CD4-positive, alpha-beta T cell treated with Interleukin-15 for 4 hours (primary cell): ENCODE measurements around the gene IP6K3.

Experiments used
- DNase-seq: peaks from one replicate; pipeline ENCODE4 v3.0.0-alpha.2; 2020; ENCODE audit warnings: low spot score

The IP6K3 gene

DNA sequence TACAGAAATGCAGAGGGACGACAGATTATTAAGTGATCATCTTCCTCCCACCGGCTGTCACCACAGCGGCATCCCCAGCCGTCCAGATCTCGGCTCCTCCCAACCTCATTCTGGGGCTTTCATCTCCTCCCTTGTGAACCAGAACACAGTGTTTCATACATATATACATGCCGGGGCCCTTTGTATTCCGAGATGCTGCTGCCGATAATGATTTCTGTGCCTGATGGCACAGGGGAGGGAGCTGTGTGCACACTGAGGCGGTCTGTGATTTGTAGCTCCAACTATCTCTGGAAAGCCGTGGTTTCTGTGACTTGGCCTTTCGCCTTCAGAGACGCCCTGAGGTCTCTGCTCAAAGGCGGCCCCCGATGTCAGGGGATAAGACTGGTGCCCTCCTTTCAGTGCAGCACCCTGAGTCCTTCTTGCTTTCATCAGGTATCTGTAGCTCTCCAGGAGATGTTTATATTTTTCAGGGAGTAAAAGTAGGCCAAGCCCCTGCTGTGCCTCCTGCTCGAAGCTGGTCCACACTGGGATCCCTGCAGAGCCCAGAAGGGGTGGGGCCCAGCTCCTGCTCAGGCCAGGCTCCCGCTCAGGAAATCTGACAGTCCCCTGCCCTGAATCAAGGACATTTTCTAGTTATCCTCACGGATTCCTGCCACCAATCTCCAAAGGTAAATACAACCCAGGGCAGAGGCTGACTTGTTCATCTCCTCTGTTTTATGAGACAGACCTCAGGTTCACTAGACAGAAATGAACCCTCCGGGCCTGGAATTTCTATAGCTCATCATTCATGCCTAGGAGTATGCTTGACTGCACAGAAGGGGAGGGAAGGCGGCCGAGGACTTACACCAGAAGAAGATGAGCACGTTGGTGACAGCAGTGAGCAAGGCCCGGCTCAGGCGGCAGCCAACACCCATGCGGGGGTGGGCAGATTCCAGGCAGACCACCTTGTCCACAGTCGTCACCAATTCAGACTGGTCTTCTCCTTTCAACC lies 31.0 kb upstream of the IP6K3 start:
- DNase-seq, result no peak

DNA sequence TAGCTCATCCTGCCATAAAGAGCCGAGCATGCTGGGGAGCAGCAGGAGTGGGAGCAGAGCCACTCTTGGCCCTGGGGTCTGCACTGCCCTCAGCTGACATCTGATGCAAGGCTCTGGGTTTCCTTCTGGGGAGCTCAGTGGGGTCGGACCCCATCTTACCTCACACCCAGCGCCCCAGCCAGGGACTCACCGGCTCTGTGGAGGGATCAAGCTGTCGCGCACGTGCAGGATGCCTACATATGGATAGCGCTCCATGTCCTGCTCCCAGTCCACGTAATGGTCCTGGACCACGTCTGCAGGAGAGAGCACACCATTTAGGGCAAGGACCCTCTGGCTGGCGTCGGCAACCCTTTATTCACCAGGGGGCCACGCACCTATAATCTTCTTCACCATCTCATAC lies 30.1 kb upstream of the IP6K3 start:
- DNase-seq, result no peak

DNA sequence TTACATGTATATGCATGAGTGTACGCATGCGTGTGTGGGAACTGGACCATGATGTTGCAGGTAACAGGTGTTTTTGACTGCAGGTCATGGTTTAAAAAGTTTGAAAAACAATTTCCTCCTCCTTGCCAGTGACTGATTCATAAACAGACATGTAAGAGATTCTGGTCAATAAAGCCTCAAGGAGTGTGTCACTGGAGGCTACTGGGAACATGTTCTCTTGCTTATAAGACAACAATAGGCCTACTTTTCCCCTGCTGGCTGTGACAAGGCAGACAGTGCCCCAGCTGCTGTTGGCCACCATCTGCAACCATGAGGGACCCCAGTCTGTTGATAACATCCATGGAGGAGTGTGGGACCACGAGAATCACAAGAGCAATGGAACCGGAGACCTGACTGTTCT lies 29.5 kb upstream of the IP6K3 start:
- no peak for DNase-seq

DNA sequence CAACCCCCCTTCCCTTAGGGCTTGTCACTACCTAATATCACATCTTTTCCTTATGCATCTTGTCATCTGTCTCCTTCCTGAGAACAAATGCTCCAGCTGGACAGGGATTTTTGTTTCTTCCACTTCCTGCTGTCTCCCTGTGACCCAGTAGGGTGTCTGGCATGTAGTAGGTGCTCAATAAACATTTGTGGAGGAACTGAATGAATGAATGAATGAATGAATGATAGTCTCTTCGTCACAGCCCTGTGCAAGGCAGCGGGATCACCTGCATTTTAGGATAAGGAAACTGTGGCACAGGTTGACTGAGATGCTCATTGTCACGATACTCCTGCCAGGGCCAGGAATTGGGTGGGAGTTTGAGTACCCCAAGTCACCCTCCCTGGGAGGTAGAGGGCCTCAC lies 28.1 kb upstream of the IP6K3 start:
- DNase-seq, result no peak

DNA sequence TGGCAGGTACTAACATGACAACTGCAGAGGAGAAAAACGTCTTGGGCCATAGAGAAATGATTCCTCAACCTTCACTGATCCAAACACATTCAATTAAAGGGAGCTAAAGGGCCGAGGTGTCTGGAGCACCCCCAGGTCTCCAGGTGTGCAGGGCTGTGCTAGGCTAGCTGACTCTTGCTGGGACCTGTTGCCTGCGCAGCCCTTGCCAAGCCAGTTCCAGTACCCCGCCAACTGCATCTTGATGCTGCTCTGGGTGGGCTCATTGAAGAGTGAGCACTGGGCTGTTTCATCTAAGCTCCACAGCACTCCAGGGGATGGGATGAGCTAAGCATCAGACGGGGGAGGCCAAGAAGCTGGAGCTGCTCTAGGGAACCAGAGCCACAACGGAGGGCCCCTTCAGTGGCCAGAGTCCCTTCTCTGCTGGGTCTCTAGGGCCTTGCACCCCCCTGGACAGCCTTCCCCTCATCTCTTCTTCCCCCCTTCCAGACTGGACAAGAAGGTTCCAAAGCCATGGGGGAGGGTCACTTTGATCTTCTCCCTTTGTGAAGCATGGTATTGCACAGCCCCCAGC lies 26.3 kb upstream of the IP6K3 start:
- no peak for DNase-seq

DNA sequence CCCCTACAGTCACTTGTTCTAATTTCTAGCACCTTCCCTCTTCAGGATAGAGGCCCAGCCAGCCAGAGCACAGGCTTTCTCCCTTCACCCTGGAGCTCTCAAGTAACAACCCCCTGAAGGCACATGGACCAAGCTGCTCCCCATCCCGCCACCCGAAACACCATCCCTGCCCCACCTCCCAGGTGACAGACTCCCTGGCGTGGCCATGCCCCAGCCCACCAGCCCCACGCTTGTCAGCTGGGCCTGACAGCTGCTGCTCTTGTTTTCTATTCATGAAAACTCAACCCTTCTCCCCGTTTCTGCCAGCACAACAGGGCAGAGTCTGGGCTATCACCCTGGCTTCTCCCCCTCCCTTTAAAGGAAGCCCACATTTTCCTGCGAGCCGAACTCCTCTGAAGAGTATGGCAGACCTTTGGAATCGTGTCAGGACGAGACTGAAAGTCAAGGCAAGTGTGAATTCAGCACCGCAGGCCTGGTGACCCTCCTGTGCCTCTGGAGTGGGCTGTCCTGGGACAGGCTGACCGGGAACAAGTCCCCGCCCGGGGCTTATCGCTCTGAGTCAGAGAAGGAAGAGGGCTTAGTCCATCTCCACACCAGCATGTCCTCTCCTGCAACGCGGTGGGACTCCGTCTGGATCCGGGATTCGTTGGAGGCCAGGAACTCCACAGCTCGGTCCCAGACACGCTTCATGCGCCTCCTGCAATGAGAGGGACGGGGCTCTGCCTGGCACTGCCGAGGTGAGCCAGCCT lies 25.6 kb upstream of the IP6K3 start:
- DNase-seq, result no peak

DNA sequence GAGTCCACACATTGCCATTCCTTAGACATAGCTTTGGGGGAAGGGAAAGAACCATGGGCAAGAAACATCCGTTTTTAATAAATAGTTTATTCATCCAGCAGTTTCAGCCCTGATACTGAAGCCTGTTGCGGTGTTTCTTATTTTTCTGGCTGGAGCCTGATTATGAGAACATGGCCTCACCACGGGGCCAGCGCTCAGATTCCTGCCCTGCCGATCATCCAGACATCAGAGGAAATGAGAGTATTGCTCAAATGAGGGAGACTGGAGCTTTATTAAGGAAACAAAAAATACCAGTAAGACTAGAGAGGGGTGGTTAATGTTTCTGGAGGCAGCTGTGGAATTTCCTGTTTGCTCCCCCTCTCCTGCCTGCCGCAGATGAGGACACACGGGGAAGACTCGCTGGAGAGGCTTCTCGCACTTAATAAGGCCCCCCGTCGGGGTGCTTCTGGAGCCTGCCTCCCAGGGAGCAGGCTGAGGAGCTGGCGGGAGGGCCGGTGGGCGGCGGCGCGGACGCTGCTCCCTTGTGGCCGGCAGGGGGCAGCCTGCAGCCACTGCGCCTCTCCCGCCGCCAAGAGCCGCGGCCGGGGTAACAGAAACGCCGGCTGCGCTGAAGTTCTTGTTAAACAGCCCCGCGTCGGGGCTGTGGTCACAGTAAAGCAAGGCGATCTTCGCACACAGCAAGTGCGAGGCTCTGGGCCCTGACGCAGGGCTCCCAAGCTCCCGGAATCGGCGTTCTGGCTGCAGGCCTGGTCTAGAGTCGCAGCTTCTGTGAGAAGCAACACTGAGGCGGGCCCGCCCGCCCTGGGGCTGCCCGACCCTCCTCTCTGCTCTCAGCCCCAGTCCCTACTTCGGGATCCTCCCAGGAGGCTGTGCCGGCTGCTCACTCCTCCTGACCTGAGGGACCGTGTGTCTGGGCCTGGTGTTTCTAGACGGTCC lies 24.7 kb upstream of the IP6K3 start:
- DNase-seq, result peak; percentile 46

DNA sequence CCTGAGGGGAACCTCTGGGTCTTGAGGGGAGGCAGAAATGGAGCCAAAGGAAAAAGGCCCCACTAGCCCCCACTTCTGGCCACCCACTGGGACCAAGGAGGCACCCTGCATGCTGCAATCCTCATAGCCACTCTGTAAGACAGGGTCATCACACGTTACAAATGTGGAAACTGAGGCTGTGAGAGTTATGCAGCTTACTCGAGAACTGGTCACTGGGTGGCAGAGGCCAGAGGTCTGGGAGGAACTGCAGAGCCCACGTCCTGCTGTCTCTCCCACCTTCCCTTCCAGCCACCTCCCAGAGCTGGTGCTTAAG lies 24.1 kb upstream of the IP6K3 start:
- no peak for DNase-seq

DNA sequence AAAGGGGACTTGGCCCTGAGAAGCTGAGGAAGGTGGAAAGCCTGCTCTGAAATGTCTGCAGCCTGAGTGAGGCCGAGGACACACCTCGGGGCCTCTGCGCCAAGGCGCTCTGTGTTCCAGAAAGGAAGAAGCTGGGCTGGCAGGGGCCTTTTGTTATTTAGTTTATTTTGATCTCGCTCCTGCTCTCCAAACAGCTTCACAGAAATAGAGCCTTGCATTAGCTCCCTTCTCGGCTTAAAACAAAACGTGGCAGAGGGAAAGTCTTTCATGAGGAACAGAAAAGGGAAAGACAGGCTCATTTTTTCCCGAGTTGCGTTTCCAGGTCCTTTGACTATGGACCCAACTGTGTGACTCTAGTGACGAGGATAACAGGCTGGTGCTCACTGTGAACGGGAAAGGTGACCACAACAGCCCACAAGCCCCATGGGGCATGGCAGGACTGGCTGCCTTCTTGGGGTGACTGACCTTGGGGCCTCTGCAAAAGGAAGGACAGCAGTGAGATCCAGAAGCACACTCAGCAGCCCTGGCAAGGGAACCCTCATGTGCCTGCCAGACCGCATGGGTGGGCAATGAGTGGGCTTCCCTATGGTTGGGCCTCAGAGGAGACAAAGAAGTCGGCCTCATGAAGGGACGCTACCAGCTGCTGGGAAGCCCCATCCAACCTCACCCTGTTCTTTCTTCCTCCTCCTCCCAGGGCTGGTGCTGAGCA lies 23.6 kb upstream of the IP6K3 start:
- no peak for DNase-seq

DNA sequence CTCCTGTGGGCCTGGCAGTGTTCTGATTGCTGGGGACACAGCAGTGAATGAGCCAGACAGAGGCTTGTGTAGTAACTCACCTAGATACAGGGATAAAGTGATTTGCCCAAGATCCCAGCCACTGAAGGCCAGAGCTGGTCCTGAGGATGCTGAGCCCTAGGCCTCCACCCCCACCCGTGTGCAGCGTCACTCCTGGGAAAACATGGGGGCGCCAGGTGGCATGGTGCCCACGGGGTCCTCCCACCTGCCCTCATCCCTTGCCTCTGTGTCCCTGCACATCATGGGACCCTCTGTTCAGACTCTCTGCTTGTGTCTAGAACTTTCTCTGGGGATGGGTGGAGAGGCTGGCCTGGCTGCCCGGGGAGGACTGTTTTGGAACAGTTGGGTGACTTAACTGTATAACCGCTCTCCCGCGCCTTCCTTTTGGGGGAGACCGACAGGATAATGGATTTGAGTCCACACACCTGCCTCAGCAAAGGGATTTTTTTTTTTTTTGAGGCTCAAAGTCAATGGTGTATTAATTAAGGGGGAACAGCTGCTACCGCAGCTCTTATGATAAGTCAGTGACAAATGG lies 22.6 kb upstream of the IP6K3 start:
- no peak for DNase-seq

DNA sequence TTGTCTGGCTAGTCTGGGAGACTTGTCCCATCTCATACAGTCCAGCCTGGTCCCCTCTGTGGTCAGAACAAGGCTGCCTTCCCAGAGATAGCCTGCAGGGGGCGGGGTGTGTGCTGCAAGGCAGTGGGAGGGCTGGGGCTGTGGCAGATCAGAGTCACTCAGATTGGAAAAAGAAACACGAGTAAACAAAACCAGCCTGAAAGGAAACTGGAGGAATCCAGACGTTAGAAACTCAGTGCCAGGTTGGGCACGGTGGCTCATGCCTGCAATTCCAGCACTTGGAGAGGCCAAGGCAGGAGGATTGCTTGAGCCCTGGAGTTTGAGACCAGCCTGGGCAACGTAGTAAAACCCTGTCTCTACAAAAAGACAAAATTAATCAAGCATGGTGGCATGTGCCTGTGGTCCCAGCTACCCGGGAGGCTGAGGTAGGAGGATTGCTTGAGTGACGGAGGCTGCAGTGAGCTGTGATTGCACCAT lies 22.0 kb upstream of the IP6K3 start:
- DNase-seq, result peak; percentile 69

DNA sequence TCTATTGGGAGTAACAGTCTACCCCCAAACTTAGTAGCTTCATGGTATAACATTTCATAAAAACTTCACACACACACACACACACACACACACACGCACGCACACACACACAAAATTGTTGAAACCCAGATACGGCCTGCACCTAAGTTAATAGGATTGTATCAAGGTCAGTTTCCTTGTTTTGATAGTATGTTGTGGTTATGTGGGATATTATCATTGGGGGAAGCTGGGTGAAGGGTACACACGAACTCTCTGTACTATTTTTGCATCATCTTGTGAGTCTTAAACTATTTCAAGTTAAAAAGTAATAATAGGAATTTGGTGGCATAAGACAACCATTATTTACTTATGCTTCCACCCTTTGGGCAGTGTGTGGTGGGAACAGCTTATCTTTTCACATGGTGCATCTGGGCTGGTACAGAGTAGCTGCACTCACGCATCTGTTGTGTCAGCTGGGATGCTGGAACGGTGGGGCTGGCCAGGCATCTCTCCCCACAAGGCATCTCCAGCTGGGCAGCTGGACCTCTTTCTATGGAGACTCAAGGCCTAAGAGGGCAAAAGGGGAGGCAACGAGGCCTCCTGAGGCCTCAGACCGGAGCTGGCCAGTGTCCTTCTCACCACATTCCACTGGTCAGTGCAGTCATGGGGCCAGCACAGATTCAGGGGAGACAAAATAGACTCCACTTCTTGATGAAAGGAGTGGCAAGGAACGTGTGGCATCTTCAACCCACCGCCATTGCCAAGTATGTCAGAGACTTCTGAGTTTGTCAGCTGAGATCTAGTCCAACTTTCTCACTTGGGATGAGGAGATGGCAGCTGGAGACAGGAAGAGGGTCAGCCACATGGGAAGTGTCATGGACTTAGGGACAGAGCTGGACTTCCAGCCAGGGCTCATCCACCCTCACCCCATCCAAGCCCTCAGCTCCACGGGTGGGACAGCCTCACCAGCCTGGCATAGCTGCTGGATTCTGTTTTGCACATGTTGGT lies 20.5 kb upstream of the IP6K3 start:
- DNase-seq, result no peak

DNA sequence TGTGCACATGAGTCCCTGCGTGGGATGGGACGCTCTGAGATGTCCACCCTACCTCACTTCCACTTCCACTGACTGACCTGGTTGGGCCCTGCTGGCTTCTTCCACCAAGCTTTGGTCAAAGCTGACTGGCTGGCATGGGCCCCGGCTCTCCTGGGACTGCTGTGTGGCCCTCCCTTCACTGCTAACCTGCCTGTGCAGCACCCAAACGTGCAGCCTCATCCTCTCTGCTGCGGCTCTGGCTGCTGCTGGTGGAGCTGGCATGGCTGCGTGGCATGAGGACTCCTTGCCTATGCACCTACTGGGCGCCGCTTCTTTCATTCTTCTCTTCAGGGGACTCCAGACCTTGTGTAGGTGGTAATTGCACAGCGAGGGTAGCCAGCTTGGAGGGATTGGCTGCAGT lies 18.7 kb upstream of the IP6K3 start:
- no peak for DNase-seq

DNA sequence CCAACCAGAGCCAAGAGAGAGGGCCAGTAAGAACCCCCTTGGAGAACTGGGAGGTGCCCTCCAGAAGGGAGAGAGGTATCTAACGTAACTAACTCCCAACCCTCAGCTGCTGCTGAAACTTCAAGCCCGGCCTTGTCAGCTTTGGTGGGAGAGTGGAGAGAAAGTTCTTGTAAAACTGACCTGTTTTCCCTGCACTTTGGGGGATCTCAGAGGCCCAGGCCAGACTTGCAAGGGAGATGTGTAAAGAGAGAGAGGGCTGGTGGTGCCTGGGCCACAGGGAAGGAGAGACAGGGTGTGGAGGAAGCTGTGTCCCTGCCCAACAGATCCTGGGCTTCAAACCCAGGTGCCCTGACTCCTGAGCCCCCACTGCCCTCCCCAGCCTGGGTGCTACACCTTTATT lies 17.3 kb upstream of the IP6K3 start:
- DNase-seq, result no peak

DNA sequence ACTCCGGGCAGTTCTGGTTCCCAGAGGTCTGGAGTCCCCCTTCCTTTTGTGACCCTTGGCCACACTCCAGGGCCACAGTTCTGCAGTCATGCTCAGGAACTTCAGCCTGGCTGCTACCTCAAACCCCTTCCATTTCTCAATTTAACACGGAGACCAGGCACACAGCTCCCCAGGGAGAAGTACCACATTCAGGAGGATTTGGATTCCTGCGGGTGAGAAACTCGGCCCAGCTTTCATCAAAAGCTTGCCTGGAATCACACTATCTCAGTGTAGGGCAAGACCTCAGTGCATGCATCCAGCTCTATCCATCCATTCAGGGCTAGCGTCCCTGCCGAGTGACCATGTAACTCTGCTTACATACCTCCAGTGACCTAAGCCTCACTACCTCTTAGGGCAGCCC lies 16.8 kb upstream of the IP6K3 start:
- no peak for DNase-seq

DNA sequence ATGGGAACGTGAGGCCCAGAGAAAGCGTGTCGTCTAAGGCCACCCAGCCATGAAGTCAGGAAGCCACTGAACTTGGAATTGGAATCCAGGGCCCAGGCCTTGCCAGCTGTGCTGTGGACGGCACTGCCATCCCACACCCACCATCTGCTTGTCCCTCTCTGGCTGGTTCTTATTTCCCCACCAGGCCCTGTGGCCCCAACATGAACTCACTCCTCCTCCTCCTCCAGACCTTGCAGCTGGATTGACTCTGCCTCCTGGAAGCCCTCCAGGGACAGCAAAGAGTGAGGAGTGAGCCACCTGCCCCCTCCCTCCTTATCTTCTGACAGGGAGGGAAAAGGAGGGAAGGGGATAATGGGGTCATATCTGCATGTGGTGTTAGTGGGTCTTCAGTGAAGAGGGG lies 16.0 kb upstream of the IP6K3 start:
- no peak for DNase-seq

DNA sequence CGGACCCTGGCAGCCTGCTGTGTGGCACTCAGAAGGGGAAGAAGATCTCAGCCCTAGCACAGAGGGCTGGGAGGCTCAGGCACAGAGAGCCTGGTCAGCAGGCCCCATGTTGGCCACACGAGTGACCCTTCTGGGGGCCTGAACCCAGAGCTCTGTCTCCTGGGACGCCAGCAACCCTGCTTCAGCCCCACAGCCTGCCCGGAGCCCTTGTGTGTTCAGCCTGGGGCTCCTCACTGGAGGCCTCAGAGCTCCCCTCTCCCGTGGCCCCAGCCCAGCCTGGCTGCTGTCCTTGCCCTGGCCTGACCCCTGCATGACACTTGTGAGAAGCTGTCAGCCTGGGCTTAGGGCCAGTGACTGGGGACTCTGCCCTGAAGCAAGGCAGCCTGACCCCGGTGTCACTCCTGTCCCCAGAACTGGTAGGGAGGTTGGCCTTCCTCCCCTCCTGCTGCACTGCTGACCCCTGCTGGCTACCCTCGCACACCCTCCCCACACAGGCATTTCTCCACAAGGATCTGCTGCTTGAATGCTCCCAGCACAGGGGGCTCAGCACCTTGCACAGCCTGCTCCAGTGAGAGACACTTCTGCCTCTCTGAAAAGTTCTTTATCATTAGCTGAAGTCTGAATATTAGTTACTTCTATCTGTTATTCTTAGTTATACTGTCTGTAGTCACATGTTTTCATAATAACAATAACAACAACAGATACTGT lies 15.4 kb upstream of the IP6K3 start:
- peak; percentile 15 for DNase-seq

DNA sequence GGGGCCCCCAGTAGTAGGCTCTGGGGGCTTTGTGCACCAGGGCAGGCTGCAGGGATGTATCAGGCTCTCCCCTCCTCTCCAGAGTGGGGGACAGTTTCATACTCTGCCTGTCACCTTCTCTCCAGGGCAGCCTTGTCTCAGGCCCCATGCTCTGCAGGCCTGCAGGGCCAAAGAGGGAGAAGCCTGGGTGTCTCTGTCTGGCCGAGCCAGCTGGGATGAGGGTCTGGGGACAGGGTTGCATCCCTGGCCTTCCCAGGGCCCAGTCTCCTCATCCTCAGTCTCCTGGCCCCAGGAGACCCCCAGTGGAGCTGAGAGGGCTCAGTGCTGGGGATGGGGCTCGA lies 14.8 kb upstream of the IP6K3 start:
- no peak for DNase-seq
